ENCODE results near the gene ETHE1.

- TF ChIP-seq CTCF (IDR thresholded peaks at IDR 0.05) (no peak), POLR2AphosphoS5 (IDR thresholded peaks at IDR 0.05) (no peak)
Observed at GRCh38 chr19:43486412-43486811, 40.6 kb downstream of the ETHE1 start.

All from breast epithelium (tissue), 3 donors.